ENCODE measurements around the gene POU6F2.

Gene POU6F2

DNA sequence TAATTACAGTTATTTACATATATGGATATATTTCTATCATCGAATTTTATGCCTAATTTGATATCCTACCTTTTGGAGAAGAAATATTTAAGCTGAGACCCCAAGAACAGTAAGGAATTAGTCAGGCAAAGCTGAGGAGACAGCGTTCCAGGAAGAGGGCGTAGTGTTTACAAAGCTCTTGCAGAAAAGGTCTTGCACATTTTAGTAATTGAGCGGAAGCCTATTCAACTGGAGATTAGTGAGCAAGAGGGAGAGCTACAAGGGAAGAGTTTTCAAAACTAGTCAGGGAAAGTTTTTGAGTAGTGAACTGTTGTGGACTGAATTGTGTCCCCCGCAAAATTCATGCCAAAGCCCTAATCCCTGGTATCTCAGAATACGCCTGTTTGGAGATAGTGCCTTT lies 26.5 kb upstream of the POU6F2 start:
- no peak overlapping the region for H3K27ac ChIP-seq
- TF ChIP-seq, protein P1, sequence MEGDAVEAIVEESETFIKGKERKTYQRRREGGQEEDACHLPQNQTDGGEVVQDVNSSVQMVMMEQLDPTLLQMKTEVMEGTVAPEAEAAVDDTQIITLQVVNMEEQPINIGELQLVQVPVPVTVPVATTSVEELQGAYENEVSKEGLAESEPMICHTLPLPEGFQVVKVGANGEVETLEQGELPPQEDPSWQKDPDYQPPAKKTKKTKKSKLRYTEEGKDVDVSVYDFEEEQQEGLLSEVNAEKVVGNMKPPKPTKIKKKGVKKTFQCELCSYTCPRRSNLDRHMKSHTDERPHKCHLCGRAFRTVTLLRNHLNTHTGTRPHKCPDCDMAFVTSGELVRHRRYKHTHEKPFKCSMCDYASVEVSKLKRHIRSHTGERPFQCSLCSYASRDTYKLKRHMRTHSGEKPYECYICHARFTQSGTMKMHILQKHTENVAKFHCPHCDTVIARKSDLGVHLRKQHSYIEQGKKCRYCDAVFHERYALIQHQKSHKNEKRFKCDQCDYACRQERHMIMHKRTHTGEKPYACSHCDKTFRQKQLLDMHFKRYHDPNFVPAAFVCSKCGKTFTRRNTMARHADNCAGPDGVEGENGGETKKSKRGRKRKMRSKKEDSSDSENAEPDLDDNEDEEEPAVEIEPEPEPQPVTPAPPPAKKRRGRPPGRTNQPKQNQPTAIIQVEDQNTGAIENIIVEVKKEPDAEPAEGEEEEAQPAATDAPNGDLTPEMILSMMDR (IDR thresholded peaks at IDR 0.05): no peak
- DNase-seq (ENCODE audit: low spot score): no peak
- no peak overlapping the region for H3K4me3 ChIP-seq

DNA sequence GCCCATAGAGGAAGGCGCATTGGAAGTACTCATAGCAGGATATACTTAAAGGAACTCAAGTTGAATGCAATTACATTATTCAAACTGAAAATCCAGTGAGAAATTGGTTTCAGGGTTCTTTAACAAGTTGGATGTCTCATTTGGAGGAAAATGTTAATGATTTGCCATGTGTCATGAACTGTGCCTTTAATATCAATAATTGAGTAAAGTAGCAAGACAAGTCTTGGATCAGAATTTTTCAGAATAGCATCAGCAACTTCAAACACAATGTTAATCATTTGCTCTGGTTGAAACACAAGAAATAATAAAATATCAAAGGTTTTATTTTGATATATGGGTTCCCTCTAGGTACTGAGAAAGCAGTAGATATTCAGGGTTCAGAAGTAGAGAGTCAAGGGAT lies 24.5 kb upstream of the POU6F2 start:
- no peak for DNase-seq (ENCODE audit: low spot score)
- TF ChIP-seq, protein P1 (IDR thresholded peaks at IDR 0.05): no peak
- H3K27ac ChIP-seq: no peak overlapping the region
- no peak overlapping the region for H3K4me3 ChIP-seq

DNA sequence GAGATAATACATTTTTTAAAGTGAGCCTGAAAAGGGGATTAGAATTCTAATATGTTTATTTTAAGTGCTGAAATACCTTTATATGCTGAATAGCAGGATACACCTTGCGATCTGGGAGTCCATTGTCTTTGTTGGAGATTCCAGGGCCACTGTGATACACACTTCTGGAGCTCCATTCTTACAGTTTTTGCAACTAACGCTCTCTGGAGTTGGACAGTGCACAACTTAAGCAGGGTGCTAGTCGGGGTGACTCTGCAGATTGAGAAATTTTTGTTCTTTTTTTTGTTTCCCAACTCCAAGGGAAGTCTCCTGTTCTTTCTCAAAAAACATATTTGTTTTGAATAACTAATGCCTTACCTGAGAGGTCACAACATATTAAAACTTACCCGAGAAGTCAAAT lies 23.7 kb upstream of the POU6F2 start:
- DNase-seq (ENCODE audit: low spot score): no peak
- no peak overlapping the region for H3K4me3 ChIP-seq
- TF ChIP-seq, protein P1 (IDR thresholded peaks at IDR 0.05): no peak
- H3K27ac ChIP-seq: no peak overlapping the region

- DNase-seq (ENCODE audit: low spot score): no peak
- no peak overlapping the region for H3K4me3 ChIP-seq
- TF ChIP-seq, protein P1 (IDR thresholded peaks at IDR 0.05): no peak
- no peak overlapping the region for H3K27ac ChIP-seq
Measured at GRCh38 chr7:38955892-38956291, 21.8 kb upstream of the POU6F2 start.

DNA sequence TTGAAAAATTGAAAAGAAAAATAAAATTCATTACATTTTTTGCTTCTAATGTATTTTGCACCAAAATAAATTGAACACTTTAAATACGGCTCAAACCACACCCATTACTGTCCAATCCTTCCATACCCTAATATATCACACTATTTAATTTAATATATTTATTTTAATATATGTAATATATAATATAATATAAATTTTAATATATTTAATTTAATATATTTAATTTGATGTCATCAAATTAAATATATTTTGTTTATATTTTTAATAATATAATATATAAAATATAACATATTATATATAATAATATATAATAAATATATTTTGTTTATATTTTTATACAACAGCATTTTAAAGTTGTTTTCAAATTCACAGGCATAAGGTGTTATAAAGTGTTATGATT lies 15.7 kb upstream of the POU6F2 start:
- no peak overlapping the region for H3K4me3 ChIP-seq
- DNase-seq (ENCODE audit: low spot score): no peak
- H3K27ac ChIP-seq: no peak overlapping the region
- TF ChIP-seq, protein P1 (IDR thresholded peaks at IDR 0.05): no peak

GRCh38 chr7:38964921-38965320 lies 12.8 kb upstream of the POU6F2 start:
- H3K27ac ChIP-seq: no peak overlapping the region
- H3K4me3 ChIP-seq: no peak overlapping the region
- no peak for DNase-seq (ENCODE audit: low spot score)
- TF ChIP-seq, protein P1 (IDR thresholded peaks at IDR 0.05): no peak

DNA sequence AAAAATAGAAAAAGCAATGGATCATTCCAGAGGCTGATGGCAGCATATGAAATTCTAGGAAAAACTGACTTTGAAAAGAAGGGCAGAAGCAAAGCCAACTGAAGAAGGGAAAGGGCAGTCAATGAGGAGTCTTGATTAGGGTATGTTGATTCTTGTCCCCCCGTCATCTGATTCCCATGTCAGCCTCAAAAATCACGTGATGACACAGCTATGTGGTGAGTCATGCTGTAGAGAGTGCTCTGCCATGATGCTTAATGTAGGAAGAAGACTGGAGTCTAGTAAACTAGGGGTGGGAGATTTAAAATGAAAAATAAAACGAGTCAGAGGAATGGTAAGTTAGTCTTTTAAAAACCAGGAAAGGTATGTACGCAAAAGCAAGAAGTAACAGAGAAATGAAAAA lies 3.9 kb upstream of the POU6F2 start:
- Histone ChIP-seq H3K27ac (no peak overlapping the region), H3K4me3 (no peak overlapping the region)
- TF ChIP-seq, protein P1 (IDR thresholded peaks at IDR 0.05): no peak
- no peak for DNase-seq (ENCODE audit: low spot score)

Measured in coronary artery (tissue), 2 donors.